Trophoblast cell (in vitro differentiated cells and primary cell): ENCODE results near the gene CHST11.

Experiments used
- DNase-seq, 2 donors: peaks; one replicate each; pipeline ENCODE4 v3.0.0-alpha.2; 2016
- H2AFZ ChIP-seq: 2 replicates; pipeline ENCODE4 v1.6.1; 2013; ENCODE audit warnings: low read length, moderate library complexity, mild to moderate bottlenecking; ENCODE audit not compliant: insufficient read depth, poor library complexity
- H2AK5ac ChIP-seq: 2 replicates; pipeline ENCODE4 v1.6.1; 2013; ENCODE audit warnings: mild to moderate bottlenecking, low read length
- H2BK120ac ChIP-seq: 2 replicates; pipeline ENCODE4 v1.6.1; 2013; ENCODE audit warnings: low read length, mild to moderate bottlenecking, moderate library complexity; ENCODE audit not compliant: insufficient read depth, poor library complexity
- H2BK12ac ChIP-seq: 2 replicates; pipeline ENCODE4 v1.6.1; 2013; ENCODE audit warnings: mild to moderate bottlenecking, low read length, moderate library complexity
- H2BK5ac ChIP-seq: 2 replicates; pipeline ENCODE4 v1.6.1; 2013; ENCODE audit warnings: low read length, low read depth, moderate library complexity, mild to moderate bottlenecking; ENCODE audit not compliant: poor library complexity
- H3K14ac ChIP-seq: 2 replicates; pipeline ENCODE4 v1.6.1; 2013; ENCODE audit warnings: mild to moderate bottlenecking, low read length
- H3K18ac ChIP-seq: 2 replicates; pipeline ENCODE4 v1.6.1; 2013; ENCODE audit warnings: mild to moderate bottlenecking, low read length
- H3K23ac ChIP-seq: 2 replicates; pipeline ENCODE4 v1.6.1; 2013; ENCODE audit warnings: low read length
- H3K27ac ChIP-seq: 2 replicates; pipeline ENCODE4 v1.5.1; 2013; ENCODE audit warnings: low read depth, mild to moderate bottlenecking, inconsistent platforms, low read length, moderate library complexity
- H3K27me3 ChIP-seq: 2 replicates; pipeline ENCODE4 v1.6.1; 2013; ENCODE audit warnings: inconsistent platforms, mild to moderate bottlenecking, low read length, moderate library complexity; ENCODE audit not compliant: insufficient read depth
- H3K36me3 ChIP-seq, 2 experiments: 1 replicate in 1 of 2; 2 replicates in 1 of 2; pipeline ENCODE4 v1.6.1; 2013; ENCODE audit warnings: low read length in 2 of 2, mild to moderate bottlenecking in 2 of 2, moderate library complexity in 1 of 2; ENCODE audit not compliant: insufficient read depth in 2 of 2, control insufficient read depth in 1 of 2
- H3K4ac ChIP-seq: 2 replicates; pipeline ENCODE4 v1.6.1; 2013; ENCODE audit warnings: low read depth, mild to moderate bottlenecking, low read length, moderate library complexity
- H3K4me1 ChIP-seq, 2 experiments: 1 replicate in 1 of 2; 2 replicates in 1 of 2; pipeline ENCODE4 v1.6.1; 2013; ENCODE audit warnings: low read length in 2 of 2, mild to moderate bottlenecking in 2 of 2, moderate library complexity in 1 of 2; ENCODE audit not compliant: insufficient read depth in 2 of 2, control insufficient read depth in 1 of 2
- H3K4me2 ChIP-seq: 2 replicates; pipeline ENCODE4 v1.6.1; 2013; ENCODE audit warnings: inconsistent platforms, mild to moderate bottlenecking, low read length, moderate library complexity
- H3K4me3 ChIP-seq: 2 replicates; pipeline ENCODE4 v1.5.1; 2013; ENCODE audit warnings: mild to moderate bottlenecking, low read depth, low read length, inconsistent platforms
- H3K79me1 ChIP-seq: one replicate; pipeline ENCODE4 v1.6.1; 2013; ENCODE audit warnings: low read length
- H3K79me2 ChIP-seq: 2 replicates; pipeline ENCODE4 v1.6.1; 2013; ENCODE audit warnings: low read length, mild to moderate bottlenecking; ENCODE audit not compliant: control insufficient read depth, insufficient read depth, poor library complexity
- H3K9ac ChIP-seq: 2 replicates; pipeline ENCODE4 v1.6.1; 2013; ENCODE audit warnings: mild to moderate bottlenecking, low read length
- H3K9me3 ChIP-seq: 2 replicates; pipeline ENCODE4 v1.6.1; 2013; ENCODE audit warnings: low read depth, mild to moderate bottlenecking, control low read depth, inconsistent platforms, low read length; ENCODE audit not compliant: insufficient read depth
- H4K12ac ChIP-seq: 2 replicates; pipeline ENCODE4 v1.6.1; 2013; ENCODE audit warnings: low read depth, mild to moderate bottlenecking, low read length, moderate library complexity
- H4K8ac ChIP-seq: 2 replicates; pipeline ENCODE4 v1.6.1; 2013; ENCODE audit warnings: low read depth, mild to moderate bottlenecking, low read length, moderate library complexity
- H4K91ac ChIP-seq: one replicate; pipeline ENCODE4 v1.6.1; 2013; ENCODE audit warnings: low read depth, mild to moderate bottlenecking, low read length, moderate library complexity
- WGBS: extraction: QIAGEN DNeasy Blood & Tissue Kit; methylation state at CpG from one replicate; pipeline ENCODE4 v1.1.7; 2013; ENCODE audit warnings: missing lambda C conversion rate; ENCODE audit not compliant: insufficient read length, insufficient coverage; ENCODE audit errors: extremely low coverage; 5-methylcytosine and 5-hydroxymethylcytosine counted together

The CHST11 gene

DNA sequence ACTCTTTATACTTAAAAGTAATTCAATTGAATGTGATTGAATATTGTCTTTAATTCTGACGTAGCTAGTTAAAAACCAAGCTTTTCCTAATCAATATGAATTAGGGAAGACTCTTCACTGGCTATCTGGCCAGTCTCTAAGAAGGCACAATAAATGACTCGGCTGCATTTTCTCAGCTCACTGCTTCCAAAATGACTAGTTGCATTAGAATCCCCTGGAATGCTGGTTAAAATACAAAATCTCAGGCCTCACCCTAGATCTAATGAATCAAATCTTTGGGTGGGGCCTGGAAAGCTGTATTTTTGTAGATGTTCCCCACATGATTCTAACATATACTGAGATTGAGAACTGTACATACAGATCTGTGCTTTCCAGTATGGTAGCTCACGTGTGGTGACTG is 242.1 kb downstream of the CHST11 start:
- no peak overlapping the region for H4K8ac ChIP-seq
- no peak overlapping the region for H3K14ac ChIP-seq
- peaks cover 6 to 8% of the 10 kb centered on the region in 2 experiments for H3K4me1 ChIP-seq
- no peaks in the 10 kb centered on the region for H3K27me3 ChIP-seq
- H2AFZ ChIP-seq = no peak overlapping the region
- H3K4ac ChIP-seq = no peak overlapping the region
- H2BK12ac ChIP-seq = no peak overlapping the region
- H3K23ac ChIP-seq = no peak overlapping the region
- no peak overlapping the region for H3K18ac ChIP-seq
- no peak overlapping the region for H2BK120ac ChIP-seq
- H3K36me3 ChIP-seq = peaks cover 0 to 2% of the 10 kb centered on the region in 2 experiments
- no CpG with 5 or more reads among the region's 3 CpGs for WGBS
- DNase-seq = no peak
- no peak overlapping the region for H3K4me3 ChIP-seq
- H4K12ac ChIP-seq = no peak overlapping the region
- no peak overlapping the region for H3K4me2 ChIP-seq
- H4K91ac ChIP-seq = no peak overlapping the region
- peaks cover 3% of the 10 kb centered on the region for H3K9me3 ChIP-seq
- H3K27ac ChIP-seq = no peak overlapping the region
- H3K79me1 ChIP-seq = peaks cover 2% of the 10 kb centered on the region
- H3K9ac ChIP-seq = no peak overlapping the region
- H3K79me2 ChIP-seq = no peaks in the 10 kb centered on the region
- no peak overlapping the region for H2BK5ac ChIP-seq
- no peak overlapping the region for H2AK5ac ChIP-seq

DNA sequence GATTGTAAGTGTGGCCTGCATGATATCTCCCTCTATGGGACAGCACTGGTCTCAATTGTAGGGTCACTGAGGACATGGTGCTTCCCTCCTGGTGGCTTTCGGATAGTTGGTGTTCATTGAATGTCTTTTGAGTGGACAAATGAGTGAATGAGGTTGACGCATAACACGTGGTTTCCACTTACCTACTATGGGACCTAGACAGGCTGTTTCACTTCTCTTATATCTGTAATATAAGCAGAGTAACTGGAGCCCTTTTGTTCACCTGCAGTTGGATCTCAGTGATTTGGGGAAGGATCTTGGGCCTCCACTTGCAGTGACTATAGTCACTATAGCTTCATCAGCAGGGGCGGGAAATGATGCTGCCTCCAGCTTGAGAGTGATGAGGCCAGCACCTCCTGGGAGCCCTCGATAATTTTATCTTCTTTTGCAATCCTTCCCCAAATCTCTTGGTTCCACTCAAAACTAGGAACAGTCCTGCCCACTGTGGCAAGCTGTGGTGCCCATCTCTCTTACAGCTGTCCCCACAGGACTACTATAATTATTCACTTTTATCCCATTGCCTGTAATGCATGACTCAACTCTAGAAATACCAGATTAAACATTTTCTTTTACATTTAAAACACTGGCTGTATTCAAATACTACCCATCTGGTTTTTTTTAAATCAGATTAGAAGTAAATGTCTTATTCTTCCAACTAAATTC is 242.9 kb downstream of the CHST11 start:
- H2BK12ac ChIP-seq = no peak overlapping the region
- H3K79me2 ChIP-seq = no peaks in the 10 kb centered on the region

DNA sequence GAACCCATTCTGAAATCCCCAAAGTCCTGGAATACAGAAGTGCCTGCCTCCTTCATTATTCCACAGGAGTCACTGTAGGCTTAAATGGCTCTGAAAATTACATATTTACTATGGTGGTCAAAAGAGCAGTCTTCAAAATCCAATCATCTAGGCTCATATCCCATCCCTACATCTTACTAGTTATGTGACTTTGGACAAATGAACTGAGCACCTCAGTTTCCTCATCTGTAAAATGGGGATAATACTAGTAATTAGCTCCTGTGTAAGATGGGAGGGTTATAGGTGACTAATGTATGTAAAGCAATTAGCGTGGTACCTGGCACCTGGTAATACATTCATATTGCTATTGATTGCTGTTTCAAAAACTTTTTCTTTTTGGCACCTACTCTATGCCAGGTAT is 243.6 kb downstream of the CHST11 start:
- no peak overlapping the region for H4K8ac ChIP-seq
- no peak overlapping the region for H3K4me3 ChIP-seq
- no peak overlapping the region for H3K4ac ChIP-seq
- H3K27ac ChIP-seq = no peak overlapping the region
- H2BK12ac ChIP-seq = no peak overlapping the region
- no peak overlapping the region for H3K14ac ChIP-seq
- no peaks in the 10 kb centered on the region for H3K79me1 ChIP-seq
- no peaks in the 10 kb centered on the region for H3K27me3 ChIP-seq
- no peak overlapping the region for H3K4me2 ChIP-seq
- no peak overlapping the region for H4K91ac ChIP-seq
- no CpG with 5 or more reads among the region's 1 CpG for WGBS
- H4K12ac ChIP-seq = no peak overlapping the region
- H3K9me3 ChIP-seq = peaks cover 3% of the 10 kb centered on the region
- H3K4me1 ChIP-seq = peaks cover 8 to 9% of the 10 kb centered on the region in 2 experiments
- no peak overlapping the region for H3K18ac ChIP-seq
- H3K36me3 ChIP-seq = peaks cover 0 to 2% of the 10 kb centered on the region in 2 experiments
- H3K79me2 ChIP-seq = no peaks in the 10 kb centered on the region
- no peak overlapping the region for H3K9ac ChIP-seq
- no peak for DNase-seq
- no peak overlapping the region for H2AK5ac ChIP-seq
- H3K23ac ChIP-seq = no peak overlapping the region
- no peak overlapping the region for H2BK5ac ChIP-seq
- H2AFZ ChIP-seq = no peak overlapping the region
- H2BK120ac ChIP-seq = no peak overlapping the region

More for the DNA sequence above, 242.9 kb downstream of the CHST11 start:
- no peak overlapping the region for H3K14ac ChIP-seq
- H3K36me3 ChIP-seq = peaks cover 0 to 2% of the 10 kb centered on the region in 2 experiments
- DNase-seq = no peak
- H2AFZ ChIP-seq = no peak overlapping the region
- H3K4me2 ChIP-seq = no peak overlapping the region
- H2AK5ac ChIP-seq = no peak overlapping the region
- H4K8ac ChIP-seq = no peak overlapping the region
- H4K12ac ChIP-seq = no peak overlapping the region
- no peak overlapping the region for H2BK5ac ChIP-seq
- peaks cover 2% of the 10 kb centered on the region for H3K79me1 ChIP-seq
- peaks cover 3% of the 10 kb centered on the region for H3K9me3 ChIP-seq
- H3K9ac ChIP-seq = no peak overlapping the region
- no peak overlapping the region for H3K18ac ChIP-seq
- H3K4ac ChIP-seq = no peak overlapping the region
- no peak overlapping the region for H3K4me3 ChIP-seq
- peaks cover 8 to 11% of the 10 kb centered on the region in 2 experiments for H3K4me1 ChIP-seq
- H4K91ac ChIP-seq = no peak overlapping the region
- no peaks in the 10 kb centered on the region for H3K27me3 ChIP-seq
- H3K27ac ChIP-seq = no peak overlapping the region
- no CpG with 5 or more reads among the region's 5 CpGs for WGBS
- no peak overlapping the region for H3K23ac ChIP-seq
- no peak overlapping the region for H2BK120ac ChIP-seq

DNA sequence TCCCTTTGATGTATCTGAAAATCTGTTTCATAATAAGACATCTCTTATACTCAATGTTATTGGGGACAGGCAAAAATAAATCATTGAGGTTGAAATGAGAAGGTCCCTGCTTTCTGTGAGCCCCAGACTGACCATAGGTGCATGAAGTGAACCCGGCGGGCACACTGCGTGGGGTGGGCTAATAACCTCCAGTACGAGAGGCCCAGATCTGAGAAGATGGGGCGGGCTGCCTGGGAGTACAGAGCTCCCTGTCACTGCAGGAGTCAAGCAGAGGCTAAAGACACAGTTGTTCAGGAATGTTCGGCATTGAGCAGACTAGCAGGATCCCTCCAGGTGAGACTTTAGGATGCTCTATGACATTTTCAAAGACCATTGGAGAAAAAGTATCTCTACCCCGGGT is 244.6 kb downstream of the CHST11 start:
- H2AK5ac ChIP-seq = no peak overlapping the region
- H2BK120ac ChIP-seq = no peak overlapping the region
- H4K91ac ChIP-seq = no peak overlapping the region
- H3K36me3 ChIP-seq = peaks cover 0 to 2% of the 10 kb centered on the region in 2 experiments
- no peak overlapping the region for H4K8ac ChIP-seq
- H3K79me1 ChIP-seq = no peaks in the 10 kb centered on the region
- no peaks in the 10 kb centered on the region for H3K79me2 ChIP-seq
- H2BK5ac ChIP-seq = no peak overlapping the region
- peaks cover 8 to 9% of the 10 kb centered on the region in 2 experiments for H3K4me1 ChIP-seq
- no peak overlapping the region for H3K18ac ChIP-seq
- no peak overlapping the region for H2AFZ ChIP-seq
- H3K4me2 ChIP-seq = no peak overlapping the region
- H2BK12ac ChIP-seq = no peak overlapping the region
- H3K27ac ChIP-seq = no peak overlapping the region
- no peak overlapping the region for H3K4ac ChIP-seq
- H3K27me3 ChIP-seq = no peaks in the 10 kb centered on the region
- H3K4me3 ChIP-seq = no peak overlapping the region
- H3K14ac ChIP-seq = no peak overlapping the region
- no peak for DNase-seq
- H3K9me3 ChIP-seq = peaks cover 3% of the 10 kb centered on the region
- no peak overlapping the region for H4K12ac ChIP-seq
- H3K23ac ChIP-seq = no peak overlapping the region
- WGBS = no CpG with 5 or more reads among the region's 7 CpGs
- no peak overlapping the region for H3K9ac ChIP-seq
